GM12891 (cell line): ENCODE results near the gene KASH5.

Experiments used
- POLR2A ChIP-seq: IDR thresholded peaks from 2 replicates; pipeline ENCODE4 v1.6.1; 2011; ENCODE audit warnings: low read depth, low read length, control low read depth
- SPI1 ChIP-seq: IDR thresholded peaks from 2 replicates; pipeline ENCODE4 v1.6.1; 2011; ENCODE audit warnings: low read depth, low read length, control low read depth

GRCh38 chr19:49425178-49425577, 37.1 kb downstream of the KASH5 start, which contains the start of gene GFY:
- TF ChIP-seq SPI1 (no peak), POLR2A (no peak)
